BLaER1 treated with 17β-estradiol and CSF1 and Interleukin-3, amounts not matched to agents 10 nM and 100 nM (cell line): Measurements from ENCODE around the gene EIF5A.
A peak's percentile ranks its signal among the peaks of the same experiment; 100 is the strongest.
"Not testable (repeated sequence)": the region's sequence is repeated elsewhere in the genome, so short reads cannot be mapped to it uniquely, and the experiment has no call there.

Experiments used
- H3K27ac ChIP-seq, 11 experiments: shearing (Covaris generic); formaldehyde crosslinking; 2 replicates each; pipeline ENCODE4 v1.8.1; 2022
- H3K27me3 ChIP-seq, 11 experiments: shearing (Covaris generic); formaldehyde crosslinking; 2 replicates each; pipeline ENCODE4 v1.8.1; 2022
- H3K36me3 ChIP-seq, 11 experiments: shearing (Covaris generic); formaldehyde crosslinking; 2 replicates each; pipeline ENCODE4 v1.8.1; 2022
- H3K4me1 ChIP-seq, 10 experiments: shearing (Covaris generic); formaldehyde crosslinking; 2 replicates each; pipeline ENCODE4 v1.8.1; 2022
- H3K4me2 ChIP-seq, 11 experiments: shearing (Covaris generic); formaldehyde crosslinking; 2 replicates each; pipeline ENCODE4 v1.8.1; 2022
- H3K4me3 ChIP-seq, 10 experiments: shearing (Covaris generic); formaldehyde crosslinking; 2 replicates each; pipeline ENCODE4 v1.8.1; 2022
- H3K9ac ChIP-seq, 11 experiments: shearing (Covaris generic); formaldehyde crosslinking; 2 replicates each; pipeline ENCODE4 v1.8.1; 2022
- H3K9me3 ChIP-seq, 11 experiments: shearing (Covaris generic); formaldehyde crosslinking; replicated peaks in 1 of 11; 2 replicates each; pipeline ENCODE4 v1.8.1; 2022
- H4K20me1 ChIP-seq, 11 experiments: shearing (Covaris generic); formaldehyde crosslinking; 2 replicates each; pipeline ENCODE4 v1.8.1; 2022
- Cebpa-rat ChIP-seq, 11 experiments: shearing (Covaris generic); IDR thresholded peaks; 2 replicates each; pipeline ENCODE4 v1.8.1; 2022

Gene EIF5A

GRCh38 chr17:7336240-7337175 lies 29.1 kb downstream of the EIF5A start, which contains the start of gene ACAP1:
Gene ACAP1, plus strand, starts transcription at chr17:7336529. Its CDS starts 206 bp downstream, at chr17:7336735.
- Histone ChIP-seq H3K9ac (peak within 1 kb of the TSS; percentile 67 to 78 (median 76)), H3K4me3 (peak within 1 kb of the TSS; percentile 56 to 77 (median 63)), H3K27ac (peak within 1 kb of the TSS; percentile 50 to 83 (median 75); a peak in 20 of 22 replicates)

GRCh38 chr17:7337600-7337999 lies 30.2 kb downstream of the EIF5A start:
- peak overlapping the region in 8 of 11 experiments; percentile 65 to 83 (median 76); a peak in 16 of 22 replicates for H3K27ac ChIP-seq
- H3K4me2 ChIP-seq = peak overlapping the region; percentile 95 to 100 (median 99)
- peak overlapping the region; percentile 3 to 77 (median 75); a peak in 18 of 22 replicates for H3K9ac ChIP-seq
- H3K9me3 ChIP-seq, H3K27me3 ChIP-seq: not testable (repeated sequence)
- H4K20me1 ChIP-seq = peaks cover 0 to 43% (median 0%) of the 10 kb centered on the region in 11 experiments; a peak in 6 of 22 replicates
- peak overlapping the region; percentile 56 to 77 (median 63); a peak in 16 of 20 replicates for H3K4me3 ChIP-seq
- H3K36me3 ChIP-seq = peaks cover 0 to 47% (median 17%) of the 10 kb centered on the region in 11 experiments; a peak in 18 of 22 replicates
- peaks cover 55 to 79% (median 71%) of the 10 kb centered on the region in 10 experiments for H3K4me1 ChIP-seq

More at GRCh38 chr17:7336240-7337175, 29.1 kb downstream of the EIF5A start, which contains the start of gene ACAP1:
- TF ChIP-seq Cebpa-rat (IDR thresholded peaks at IDR 0.05) = no peak
- Histone ChIP-seq H3K4me2 (peak within 1 kb of the TSS; percentile 95 to 100 (median 99)), H3K9me3 (no peaks in the 10 kb centered on the region), H4K20me1 (peaks cover 0 to 37% (median 0%) of the 10 kb centered on the region in 11 experiments; a peak in 6 of 22 replicates), H3K27me3 (no peaks in the 10 kb centered on the region), H3K4me1 (peaks cover 64 to 90% (median 82%) of the 10 kb centered on the region in 10 experiments), H3K36me3 (peaks cover 0 to 36% (median 6%) of the 10 kb centered on the region in 11 experiments; a peak in 15 of 22 replicates)

GRCh38 chr17:7340179-7340578 lies 32.8 kb downstream of the EIF5A start:
- Histone ChIP-seq H3K4me2 (peak overlapping the region in 8 of 11 experiments; percentile 1 to 40 (median 15); a peak in 6 of 22 replicates), H3K4me3 (no peak overlapping the region), H3K4me1 (peaks cover 42 to 63% (median 51%) of the 10 kb centered on the region in 10 experiments), H3K9me3 (no peaks in the 10 kb centered on the region), H3K9ac (peak overlapping the region in 1 of 11 experiments; percentile 29; a peak in 1 of 22 replicates), H3K27me3 (no peaks in the 10 kb centered on the region), H3K27ac (peak overlapping the region in 1 of 11 experiments; percentile 27; a peak in 3 of 22 replicates), H4K20me1 (peaks cover 0 to 63% (median 0%) of the 10 kb centered on the region in 11 experiments; a peak in 6 of 22 replicates), H3K36me3 (peaks cover 0 to 67% (median 30%) of the 10 kb centered on the region in 11 experiments; a peak in 18 of 22 replicates)
- TF ChIP-seq Cebpa-rat (IDR thresholded peaks at IDR 0.05) = no peak

GRCh38 chr17:7341842-7342241 lies 34.4 kb downstream of the EIF5A start:
- no peak overlapping the region for H3K4me3 ChIP-seq
- no peak overlapping the region for H3K27ac ChIP-seq
- H3K9me3 ChIP-seq = no peaks in the 10 kb centered on the region
- H4K20me1 ChIP-seq = peaks cover 0 to 80% (median 0%) of the 10 kb centered on the region in 11 experiments; a peak in 8 of 22 replicates
- no peak for TF ChIP-seq Cebpa-rat (IDR thresholded peaks at IDR 0.05)
- H3K4me2 ChIP-seq = no peak overlapping the region
- no peak overlapping the region for H3K9ac ChIP-seq
- peaks cover 5 to 77% (median 37%) of the 10 kb centered on the region in 11 experiments; a peak in 19 of 22 replicates for H3K36me3 ChIP-seq
- H3K27me3 ChIP-seq = no peaks in the 10 kb centered on the region
- peaks cover 26 to 47% (median 35%) of the 10 kb centered on the region in 10 experiments for H3K4me1 ChIP-seq

GRCh38 chr17:7343250-7343649 lies 35.8 kb downstream of the EIF5A start:
- Histone ChIP-seq H3K27ac (no peak overlapping the region), H3K4me3 (no peak overlapping the region), H3K9me3 (no peaks in the 10 kb centered on the region), H3K27me3 (no peaks in the 10 kb centered on the region), H4K20me1 (peaks cover 0 to 87% (median 0%) of the 10 kb centered on the region in 11 experiments; a peak in 8 of 22 replicates), H3K4me2 (no peak overlapping the region; a peak in 1 of 22 replicates), H3K36me3 (peaks cover 9 to 88% (median 49%) of the 10 kb centered on the region in 11 experiments; a peak in 19 of 22 replicates), H3K9ac (peak overlapping the region in 6 of 11 experiments; percentile 13 to 51 (median 31); a peak in 6 of 22 replicates), H3K4me1 (peaks cover 12 to 33% (median 22%) of the 10 kb centered on the region in 10 experiments)
- TF ChIP-seq Cebpa-rat (IDR thresholded peaks at IDR 0.05) = no peak

GRCh38 chr17:7346761-7347614 lies 39.6 kb downstream of the EIF5A start:
- H4K20me1 ChIP-seq = peaks cover 0 to 73% (median 0%) of the 10 kb centered on the region in 11 experiments; a peak in 8 of 22 replicates

GRCh38 chr17:7347630-7348477 lies 40.4 kb downstream of the EIF5A start:
- Histone ChIP-seq H3K4me3 (no peak overlapping the region), H3K9ac (peak overlapping the region in 5 of 11 experiments; percentile 8 to 24 (median 15); a peak in 6 of 22 replicates), H3K27ac (no peak overlapping the region), H3K4me2 (no peak overlapping the region), H3K27me3 (no peaks in the 10 kb centered on the region), H3K36me3 (peaks cover 0 to 51% (median 36%) of the 10 kb centered on the region in 11 experiments; a peak in 16 of 22 replicates), H4K20me1 (peaks cover 0 to 73% (median 0%) of the 10 kb centered on the region in 11 experiments; a peak in 8 of 22 replicates), H3K9me3 (no peaks in the 10 kb centered on the region), H3K4me1 (peaks cover 22 to 42% (median 28%) of the 10 kb centered on the region in 10 experiments)
- TF ChIP-seq Cebpa-rat (IDR thresholded peaks at IDR 0.05) = no peak

More at GRCh38 chr17:7346761-7347614, 39.6 kb downstream of the EIF5A start:
- no peak for TF ChIP-seq Cebpa-rat (IDR thresholded peaks at IDR 0.05)
- H3K27ac ChIP-seq = no peak overlapping the region
- H3K4me1 ChIP-seq = peaks cover 14 to 35% (median 20%) of the 10 kb centered on the region in 10 experiments
- H3K4me2 ChIP-seq = no peak overlapping the region
- peak overlapping the region in 3 of 11 experiments; percentile 8 to 18 (median 15); a peak in 2 of 22 replicates for H3K9ac ChIP-seq
- no peaks in the 10 kb centered on the region for H3K27me3 ChIP-seq
- H3K4me3 ChIP-seq = no peak overlapping the region
- peaks cover 5 to 60% (median 41%) of the 10 kb centered on the region in 11 experiments; a peak in 18 of 22 replicates for H3K36me3 ChIP-seq
- H3K9me3 ChIP-seq = no peaks in the 10 kb centered on the region
